ENCODE measurements around the gene PLCL1. TPM values are rescaled to one million over a fixed set of nuclear protein-coding genes. Genes with fewer than 3 reads are reported as not detected.

The PLCL1 gene
- total RNA-seq, 1 donor from 2014 or later, result 0.04 TPM

DNA sequence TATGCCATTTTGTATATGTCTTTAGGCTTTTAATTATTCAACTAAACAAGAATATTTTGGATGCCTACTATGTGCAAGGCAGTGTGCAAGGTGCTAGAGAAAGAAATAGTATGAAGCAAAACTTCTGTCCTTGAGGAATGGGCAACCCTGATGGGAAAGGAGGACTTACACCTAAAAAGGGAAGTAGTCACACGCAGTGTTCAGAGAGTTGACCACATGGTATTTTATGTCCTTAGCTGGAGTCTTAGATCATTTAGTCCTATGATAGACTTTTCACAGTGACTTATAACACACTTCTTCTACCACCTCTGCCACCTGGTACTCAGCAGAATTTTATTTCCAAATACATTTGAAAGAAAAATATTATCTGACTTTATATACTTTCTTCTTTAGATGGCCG, 291.6 kb downstream of the PLCL1 start:
- TF ChIP-seq, protein P1, sequence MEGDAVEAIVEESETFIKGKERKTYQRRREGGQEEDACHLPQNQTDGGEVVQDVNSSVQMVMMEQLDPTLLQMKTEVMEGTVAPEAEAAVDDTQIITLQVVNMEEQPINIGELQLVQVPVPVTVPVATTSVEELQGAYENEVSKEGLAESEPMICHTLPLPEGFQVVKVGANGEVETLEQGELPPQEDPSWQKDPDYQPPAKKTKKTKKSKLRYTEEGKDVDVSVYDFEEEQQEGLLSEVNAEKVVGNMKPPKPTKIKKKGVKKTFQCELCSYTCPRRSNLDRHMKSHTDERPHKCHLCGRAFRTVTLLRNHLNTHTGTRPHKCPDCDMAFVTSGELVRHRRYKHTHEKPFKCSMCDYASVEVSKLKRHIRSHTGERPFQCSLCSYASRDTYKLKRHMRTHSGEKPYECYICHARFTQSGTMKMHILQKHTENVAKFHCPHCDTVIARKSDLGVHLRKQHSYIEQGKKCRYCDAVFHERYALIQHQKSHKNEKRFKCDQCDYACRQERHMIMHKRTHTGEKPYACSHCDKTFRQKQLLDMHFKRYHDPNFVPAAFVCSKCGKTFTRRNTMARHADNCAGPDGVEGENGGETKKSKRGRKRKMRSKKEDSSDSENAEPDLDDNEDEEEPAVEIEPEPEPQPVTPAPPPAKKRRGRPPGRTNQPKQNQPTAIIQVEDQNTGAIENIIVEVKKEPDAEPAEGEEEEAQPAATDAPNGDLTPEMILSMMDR (IDR thresholded peaks at IDR 0.05), result no peak
- DNase-seq (no peak), ATAC-seq (ENCODE audit: low read depth) (no peak)
- Mint-ChIP-seq H3K36me3 (ENCODE audit: low read depth) (no peaks in the 10 kb centered on the region), H3K4me1 (no peaks in the 10 kb centered on the region), H3K27ac (no peak overlapping the region), H3K4me3 (no peak overlapping the region), H3K27me3 (no peaks in the 10 kb centered on the region), H3K9me3 (peaks cover 1% of the 10 kb centered on the region)
- CTCF ChIA-PET, result no interaction called here
- intact Hi-C loops (cut with micrococcal nuclease), result no loop called here
- POLR2A ChIA-PET, result no interaction called here

DNA sequence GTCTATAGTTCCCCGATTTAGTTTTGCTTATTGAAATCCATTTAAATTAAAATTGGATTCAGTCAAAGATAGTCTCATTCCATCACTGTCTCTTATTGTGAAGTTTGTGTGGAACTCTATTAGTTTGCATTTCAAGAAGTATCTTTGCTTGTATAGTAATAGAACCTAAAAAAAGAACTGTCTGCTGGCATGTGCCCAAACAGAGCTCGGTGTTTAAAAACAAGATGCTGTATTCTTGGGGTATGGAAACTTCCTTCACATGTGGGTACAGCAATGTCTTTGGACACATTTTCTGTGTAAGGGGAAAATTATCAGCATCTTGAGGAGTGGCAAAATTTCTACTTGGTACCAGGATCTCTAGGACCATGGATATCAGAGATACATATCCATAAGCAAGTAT, 292.6 kb downstream of the PLCL1 start:
- DNase-seq (no peak), ATAC-seq (ENCODE audit: low read depth) (no peak)
- H3K9me3 Mint-ChIP-seq, result peaks cover 1% of the 10 kb centered on the region
- no peak overlapping the region for H3K27ac Mint-ChIP-seq
- intact Hi-C loops (cut with micrococcal nuclease), result no loop called here
- H3K4me1 Mint-ChIP-seq, result no peaks in the 10 kb centered on the region
- no peaks in the 10 kb centered on the region for H3K36me3 Mint-ChIP-seq (ENCODE audit: low read depth)
- ChIA-PET POLR2A (no interaction called here), CTCF (no interaction called here)
- TF ChIP-seq, protein P1 (IDR thresholded peaks at IDR 0.05), result no peak
- H3K27me3 Mint-ChIP-seq, result no peaks in the 10 kb centered on the region
- H3K4me3 Mint-ChIP-seq, result no peak overlapping the region

DNA sequence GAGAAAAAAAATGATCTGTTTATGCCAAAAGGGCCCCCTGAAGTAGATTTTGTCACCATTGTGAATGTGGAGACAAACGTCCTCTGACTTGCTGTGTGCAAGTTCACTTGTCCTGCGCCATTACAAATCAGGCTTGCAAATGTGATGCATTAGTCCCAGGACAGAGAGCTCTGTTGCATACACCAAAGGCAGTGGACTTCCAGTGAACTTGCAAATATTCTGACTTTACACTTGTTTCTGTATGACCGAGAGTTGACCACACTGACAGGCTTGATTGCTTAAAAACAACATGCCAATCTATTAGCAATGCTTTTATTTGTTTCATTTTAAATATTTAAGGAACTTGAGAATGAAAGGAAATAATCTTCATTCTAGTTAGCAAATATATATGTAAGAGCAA, 293.2 kb downstream of the PLCL1 start:
- POLR2A ChIA-PET, result no interaction called here
- H3K9me3 Mint-ChIP-seq, result peaks cover 1% of the 10 kb centered on the region
- no peak overlapping the region for H3K27ac Mint-ChIP-seq
- H3K4me3 Mint-ChIP-seq, result no peak overlapping the region
- TF ChIP-seq, protein P1 (IDR thresholded peaks at IDR 0.05), result no peak
- no peak for ATAC-seq (ENCODE audit: low read depth)
- intact Hi-C loops (cut with micrococcal nuclease), result no loop called here
- no peaks in the 10 kb centered on the region for H3K27me3 Mint-ChIP-seq
- no peaks in the 10 kb centered on the region for H3K4me1 Mint-ChIP-seq
- no peak for DNase-seq
- CTCF ChIA-PET, result no interaction called here
- no peaks in the 10 kb centered on the region for H3K36me3 Mint-ChIP-seq (ENCODE audit: low read depth)

DNA sequence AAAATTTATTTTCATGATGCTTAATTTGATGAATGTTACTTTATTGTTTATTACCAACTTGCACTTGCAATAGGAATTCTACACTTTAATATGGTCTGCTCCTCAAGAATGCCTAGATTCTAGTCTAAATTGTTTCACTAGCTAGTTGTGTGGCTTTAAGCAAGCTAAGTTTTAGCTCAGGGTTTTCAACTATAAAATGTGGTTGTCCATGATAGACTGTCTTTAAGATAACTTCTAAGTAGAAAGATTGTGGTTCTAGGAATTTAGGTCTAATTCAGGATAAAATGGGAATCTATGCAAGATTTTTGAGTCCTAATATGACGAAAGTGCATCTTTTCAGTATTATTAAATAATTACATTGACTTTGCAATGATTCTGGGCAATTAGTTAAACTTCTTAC, 294.0 kb downstream of the PLCL1 start:
- H3K27ac Mint-ChIP-seq, result no peak overlapping the region
- no peaks in the 10 kb centered on the region for H3K4me1 Mint-ChIP-seq
- no peak overlapping the region for H3K4me3 Mint-ChIP-seq
- ATAC-seq (ENCODE audit: low read depth) (no peak), DNase-seq (no peak)
- CTCF ChIA-PET, result no interaction called here
- no peaks in the 10 kb centered on the region for H3K36me3 Mint-ChIP-seq (ENCODE audit: low read depth)
- POLR2A ChIA-PET, result no interaction called here
- H3K9me3 Mint-ChIP-seq, result peaks cover 1% of the 10 kb centered on the region
- intact Hi-C loops (cut with micrococcal nuclease), result no loop called here
- H3K27me3 Mint-ChIP-seq, result no peaks in the 10 kb centered on the region
- TF ChIP-seq, protein P1 (IDR thresholded peaks at IDR 0.05), result no peak

DNA sequence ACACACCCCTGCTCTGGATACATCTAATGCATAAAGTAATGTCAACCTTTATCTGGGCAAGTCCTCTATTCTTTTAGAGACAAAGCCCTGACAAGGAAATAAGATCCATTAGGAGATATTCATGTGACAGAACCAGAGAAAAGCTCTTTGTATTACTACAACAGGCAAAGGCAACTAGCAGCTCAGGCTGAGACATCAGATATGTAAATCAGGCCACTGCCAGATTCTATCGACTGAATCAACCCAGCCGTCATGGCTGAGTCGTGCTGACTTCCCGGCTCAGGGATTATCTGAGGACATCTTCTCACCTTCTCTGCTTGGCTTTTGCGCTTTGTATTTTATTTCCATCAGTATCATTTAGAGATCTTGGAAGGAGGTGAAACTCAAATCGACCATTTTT, 294.5 kb downstream of the PLCL1 start:
- Mint-ChIP-seq H3K27me3 (no peaks in the 10 kb centered on the region), H3K36me3 (ENCODE audit: low read depth) (no peaks in the 10 kb centered on the region), H3K4me1 (no peaks in the 10 kb centered on the region), H3K27ac (no peak overlapping the region), H3K4me3 (no peak overlapping the region), H3K9me3 (peaks cover 1% of the 10 kb centered on the region)
- no peak for DNase-seq
- ChIA-PET POLR2A (no interaction called here), CTCF (no interaction called here)
- intact Hi-C loops (cut with micrococcal nuclease), result no loop called here
- TF ChIP-seq, protein P1 (IDR thresholded peaks at IDR 0.05), result no peak
- no peak for ATAC-seq (ENCODE audit: low read depth)

Data from activated B cell treated with CpG ODN at 0.5 μM for 24 hours (primary cell).